SK-N-SH (cell line): Measurements from ENCODE around the gene FOXM1. TPM values are rescaled to one million over a fixed set of nuclear protein-coding genes. Genes with fewer than 3 reads are reported as not detected.
A peak's percentile ranks its signal among the peaks of the same experiment; 100 is the strongest.

Source experiments
- CTCF ChIA-PET: fragments of 300-600, 350-600 bp; formaldehyde crosslinking; extraction: SDS; loops from one replicate; lab custom pipeline; 2021; lab: Yijun Ruan, JAX
- POLR2A ChIA-PET: fragments of 350-600 bp; sonication (Branson Sonifier 250); formaldehyde crosslinking; extraction: SDS; loops from one replicate; lab custom pipeline; 2020; ENCODE audit warnings: antibody characterized with exemption, inconsistent platforms; lab: Yijun Ruan, JAX
- DNase-seq: peaks from one replicate; pipeline ENCODE4 v3.0.0; 2012
- H2AFZ ChIP-seq: fragments of 200-600 bp; sonication (generic); 2 replicates; pipeline ENCODE4 v1.8.1; 2016; ENCODE audit warnings: antibody characterized with exemption, mild to moderate bottlenecking, low read depth
- H3F3A ChIP-seq: fragments of 200-600 bp; sonication (generic); replicated peaks from 2 replicates; pipeline ENCODE3; 2016; ENCODE audit warnings: antibody characterized with exemption, mild to moderate bottlenecking; ENCODE audit not compliant: insufficient read depth
- H3K27ac ChIP-seq, 2 experiments: fragments of 200-500 bp in 1 of 2; fragments of 200-600 bp in 1 of 2; sonication (Bioruptor generic) in 1 of 2; sonication (generic), shearing (Covaris generic) in 1 of 2; 2 replicates each; pipeline versions ENCODE4 v1.5.1 to v1.6.1; 2014 to 2016; ENCODE audit warnings: low read depth in 2 of 2, inconsistent platforms in 1 of 2, low read length in 1 of 2, mild to moderate bottlenecking in 1 of 2, mixed read lengths in 1 of 2
- H3K27me3 ChIP-seq: fragments of 200-600 bp; sonication (generic), shearing (Covaris generic); 2 replicates; pipeline ENCODE4 v1.6.1; 2016; ENCODE audit warnings: mixed run types; ENCODE audit not compliant: insufficient read depth
- H3K36me3 ChIP-seq, 2 experiments: fragments of 200-500 bp in 1 of 2; fragments of 200-600 bp in 1 of 2; sonication (Bioruptor generic) in 1 of 2; sonication (generic) in 1 of 2; replicated peaks in 1 of 2; 2 replicates each; pipeline versions ENCODE3 to v1.5.1; 2014 to 2016; ENCODE audit warnings: low read length in 1 of 2, mild to moderate bottlenecking in 1 of 2; ENCODE audit not compliant: insufficient read depth in 2 of 2, control insufficient read depth in 1 of 2
- H3K4me1 ChIP-seq, 2 experiments: fragments of 200-500 bp in 1 of 2; fragments of 200-600 bp in 1 of 2; sonication (Bioruptor generic) in 1 of 2; sonication (generic), shearing (Covaris generic) in 1 of 2; 2 replicates each; pipeline versions ENCODE4 v1.5.1 to v1.6.1; 2014 to 2016; ENCODE audit warnings: low read depth in 1 of 2, low read length in 1 of 2, mixed run types in 1 of 2; ENCODE audit not compliant: insufficient read depth in 2 of 2, control insufficient read depth in 1 of 2
- H3K4me2 ChIP-seq: fragments of 200-600 bp; sonication (generic), shearing (Covaris generic); 2 replicates; pipeline ENCODE4 v1.6.1; 2017; ENCODE audit warnings: mixed run types
- H3K4me3 ChIP-seq, 2 experiments: fragments of 200-500 bp in 1 of 2; fragments of 200-600 bp in 1 of 2; sonication (Bioruptor generic) in 1 of 2; sonication (generic), shearing (Covaris generic) in 1 of 2; 2 replicates each; pipeline versions ENCODE4 v1.5.1 to v1.8.1; 2014 to 2016; ENCODE audit warnings: low read depth in 2 of 2, inconsistent platforms in 1 of 2, low read length in 1 of 2, mild to moderate bottlenecking in 1 of 2, mixed read lengths in 1 of 2, moderate library complexity in 1 of 2
- H3K79me2 ChIP-seq: fragments of 200-600 bp; sonication (generic); 2 replicates; pipeline ENCODE4 v1.8.1; 2017; ENCODE audit warnings: mild to moderate bottlenecking; ENCODE audit not compliant: insufficient read depth
- H3K9ac ChIP-seq: fragments of 200-600 bp; sonication (generic); 2 replicates; pipeline ENCODE4 v1.6.1; 2017; ENCODE audit warnings: mixed run types
- H3K9me2 ChIP-seq: fragments of 200-600 bp; sonication (generic); 2 replicates; pipeline ENCODE4 v1.6.1; 2017; ENCODE audit warnings: mixed run types
- H3K9me3 ChIP-seq: fragments of 200-600 bp; sonication (generic); 2 replicates; pipeline ENCODE4 v1.6.1; 2017; ENCODE audit warnings: mixed run types, mild to moderate bottlenecking, moderate library complexity
- H4K20me1 ChIP-seq: fragments of 200-600 bp; sonication (generic); 2 replicates; pipeline ENCODE4 v1.6.1; 2017; ENCODE audit warnings: mild to moderate bottlenecking, mixed run types; ENCODE audit not compliant: insufficient read depth
- EP300 ChIP-seq, 2 experiments: IDR thresholded peaks; 2 replicates each; pipeline versions ENCODE4 v1.4.0 to v1.6.1; 2012; ENCODE audit warnings: borderline replicate concordance in 1 of 2, low read depth in 1 of 2, low read length in 1 of 2
- FOXJ3 ChIP-seq: sonication (generic); formaldehyde crosslinking; IDR thresholded peaks from 2 replicates; pipeline ENCODE4 v1.5.1; 2020; ENCODE audit warnings: mild to moderate bottlenecking, missing genetic modification reagents
- GATA2 ChIP-seq: sonication (generic); formaldehyde crosslinking; IDR thresholded peaks from 2 replicates; pipeline ENCODE4 v1.5.0; 2020; ENCODE audit warnings: mild to moderate bottlenecking, missing genetic modification reagents
- IRF3 ChIP-seq: fragments of 150-350 bp; IDR thresholded peaks from 2 replicates; pipeline ENCODE4 v1.6.1; 2016; ENCODE audit warnings: mild to moderate bottlenecking, low read depth, low read length
- RCOR1 ChIP-seq: fragments of 150-350 bp; IDR thresholded peaks from 2 replicates; pipeline ENCODE4 v1.6.1; 2017; ENCODE audit warnings: antibody characterized with exemption, low read length
- REST ChIP-seq: IDR thresholded peaks from 2 replicates; pipeline ENCODE4 v1.6.1; 2012; ENCODE audit warnings: mild to moderate bottlenecking, low read depth, low read length, moderate library complexity
- SMC3 ChIP-seq: IDR thresholded peaks from 2 replicates; pipeline ENCODE4 v1.6.1; 2012; ENCODE audit warnings: low read depth, low read length, improper control_type of control experiment
- TCF12 ChIP-seq: IDR thresholded peaks from 2 replicates; pipeline ENCODE4 v1.4.0; 2012
- TEAD4 ChIP-seq: IDR thresholded peaks from 2 replicates; pipeline ENCODE4 v1.4.0; 2012; ENCODE audit warnings: mild to moderate bottlenecking, borderline replicate concordance; ENCODE audit not compliant: insufficient read depth
- YY1 ChIP-seq: IDR thresholded peaks from 2 replicates; pipeline ENCODE4 v1.4.0; 2012; ENCODE audit warnings: low read depth, mild to moderate bottlenecking
- WGBS: methylation state at CpG from one replicate; pipeline ENCODE4 v1.1.6; 2017; ENCODE audit warnings: low lambda C conversion rate; 5-methylcytosine and 5-hydroxymethylcytosine counted together
- polyA plus RNA-seq, 3 experiments: library from polyadenylated mRNA; depleted of rRNA; stranded (reverse); fragments of >200 nt; gene quantifications; 2 replicates each; pipeline ENCODE4 v1.2.3, GENCODE V29; 2012
- TF ChIP-seq, protein P1 (sequence below): IDR thresholded peaks from 2 replicates; pipeline ENCODE4 v1.4.0; 2012; ENCODE audit warnings: low read depth, borderline replicate concordance
- TF ChIP-seq, protein P2 (sequence below): IDR thresholded peaks from 2 replicates; pipeline ENCODE4; 2012

FOXM1 gene
- polyA plus RNA-seq, 1 of the 3 experiments (the other 2 are of a cell fraction) = 29.9 TPM

- CTCF ChIA-PET = interaction anchor here (1.3 kb wide), 1 partner anchor 17 kb away, joined by 4 read pairs; no protein-coding TSS in a partner anchor
- TF ChIP-seq TEAD4 (no peak), EP300 (IDR thresholded peaks at IDR 0.05; ENCODE audit: borderline replicate concordance in 1 of 2, low read depth in 1 of 2, low read length in 1 of 2) (peak in 1 of 2 experiments; percentile 63; a peak in 1 of 4 replicates), YY1 (no peak), GATA2 (CRISPR knock-in tag) (peak; percentile 84), RCOR1 (peak; percentile 71), REST (no peak), FOXJ3 (CRISPR knock-in tag) (peak; percentile 90), TCF12 (peak; percentile 71), SMC3 (no peak), IRF3 (no peak)
- TF ChIP-seq, protein P1, sequence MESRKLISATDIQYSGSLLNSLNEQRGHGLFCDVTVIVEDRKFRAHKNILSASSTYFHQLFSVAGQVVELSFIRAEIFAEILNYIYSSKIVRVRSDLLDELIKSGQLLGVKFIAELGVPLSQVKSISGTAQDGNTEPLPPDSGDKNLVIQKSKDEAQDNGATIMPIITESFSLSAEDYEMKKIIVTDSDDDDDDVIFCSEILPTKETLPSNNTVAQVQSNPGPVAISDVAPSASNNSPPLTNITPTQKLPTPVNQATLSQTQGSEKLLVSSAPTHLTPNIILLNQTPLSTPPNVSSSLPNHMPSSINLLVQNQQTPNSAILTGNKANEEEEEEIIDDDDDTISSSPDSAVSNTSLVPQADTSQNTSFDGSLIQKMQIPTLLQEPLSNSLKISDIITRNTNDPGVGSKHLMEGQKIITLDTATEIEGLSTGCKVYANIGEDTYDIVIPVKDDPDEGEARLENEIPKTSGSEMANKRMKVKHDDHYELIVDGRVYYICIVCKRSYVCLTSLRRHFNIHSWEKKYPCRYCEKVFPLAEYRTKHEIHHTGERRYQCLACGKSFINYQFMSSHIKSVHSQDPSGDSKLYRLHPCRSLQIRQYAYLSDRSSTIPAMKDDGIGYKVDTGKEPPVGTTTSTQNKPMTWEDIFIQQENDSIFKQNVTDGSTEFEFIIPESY = no peak
- TF ChIP-seq, protein P2, sequence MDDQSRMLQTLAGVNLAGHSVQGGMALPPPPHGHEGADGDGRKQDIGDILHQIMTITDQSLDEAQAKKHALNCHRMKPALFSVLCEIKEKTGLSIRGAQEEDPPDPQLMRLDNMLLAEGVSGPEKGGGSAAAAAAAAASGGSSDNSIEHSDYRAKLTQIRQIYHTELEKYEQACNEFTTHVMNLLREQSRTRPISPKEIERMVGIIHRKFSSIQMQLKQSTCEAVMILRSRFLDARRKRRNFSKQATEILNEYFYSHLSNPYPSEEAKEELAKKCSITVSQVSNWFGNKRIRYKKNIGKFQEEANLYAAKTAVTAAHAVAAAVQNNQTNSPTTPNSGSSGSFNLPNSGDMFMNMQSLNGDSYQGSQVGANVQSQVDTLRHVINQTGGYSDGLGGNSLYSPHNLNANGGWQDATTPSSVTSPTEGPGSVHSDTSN = peak; percentile 64
- TF ChIP-seq, all 33 proteins: peak for 6
- Histone ChIP-seq H3F3A (peaks cover 8% of the 10 kb centered on the region), H3K4me2 (no peak overlapping the region), H3K27me3 (no peaks in the 10 kb centered on the region), H2AFZ (no peak overlapping the region), H3K9me2 (no peaks in the 10 kb centered on the region), H3K27ac (peak overlapping the region in 1 of 2 experiments; percentile 16; a peak in 1 of 4 replicates), H3K9me3 (no peaks in the 10 kb centered on the region), H3K4me1 (peaks cover 0 to 6% of the 10 kb centered on the region in 2 experiments; a peak in 2 of 4 replicates), H3K79me2 (peaks cover 97% of the 10 kb centered on the region), H3K4me3 (no peak overlapping the region), H3K36me3 (peaks cover 0 to under 1% of the 10 kb centered on the region in 2 experiments), H3K9ac (no peak overlapping the region), H4K20me1 (peaks cover 47% of the 10 kb centered on the region; the same call in 1 of the 2 replicates)
- peak; percentile 68 for DNase-seq
- whole genome bisulfite sequencing = 35% methylated on average over 4 of the region's 4 CpGs
- POLR2A ChIA-PET = interaction anchor here (1.1 kb wide), 1 partner anchor 12 kb away, joined by 5 read pairs; the partner anchor contains the start of gene TULP3
Measured at GRCh38 chr12:2902272-2902880, 25.4 kb upstream of the FOXM1 start.
